ENCODE data around the gene PLD1. TPM values are rescaled to one million over a fixed set of nuclear protein-coding genes. Genes with fewer than 3 reads are reported as not detected.
A peak's percentile ranks its signal among the peaks of the same experiment; 100 is the strongest.

The PLD1 gene
- total and polyA plus RNA-seq, 4 donors: 4.9 to 31.5 (median 18.6) TPM

GRCh38 chr3:171677706-171678105 lies 132.6 kb downstream of the PLD1 start:
- peaks cover 0 to 7% (median 2%) of the 10 kb centered on the region in 4 donors for H3K36me3 ChIP-seq (ENCODE audit: control insufficient read depth in 4 of 4, insufficient read depth in 3 of 4, low read depth in 1 of 4, low read length in 3 of 4)
- H3K4me1 ChIP-seq (ENCODE audit: control insufficient read depth in 4 of 4, insufficient read depth in 4 of 4, low read length in 3 of 4): peaks cover 4 to 53% (median 45%) of the 10 kb centered on the region in 4 donors
- TF ChIP-seq HNF4A (conservative IDR thresholded peaks at IDR 0.05) (peak in 1 of 2 donors; percentile 48), ZBTB33 (IDR thresholded peaks at IDR 0.05) (no peak), RXRA (IDR thresholded peaks at IDR 0.05) (no peak), CTCF (IDR thresholded peaks at IDR 0.05; ENCODE audit: low read depth, low read length, missing input control) (no peak), EGR1 (IDR thresholded peaks at IDR 0.05; ENCODE audit: low read depth in 2 of 2) (no peak), JUND (IDR thresholded peaks at IDR 0.05) (no peak), GABPA (IDR thresholded peaks at IDR 0.05 in 1 of 2, conservative IDR thresholded peaks at IDR 0.05 in 1 of 2) (no peak), NR2F2 (IDR thresholded peaks at IDR 0.05) (no peak), RAD21 (IDR thresholded peaks at IDR 0.05) (peak in 1 of 2 donors; percentile 26), TAF1 (conservative IDR thresholded peaks at IDR 0.05) (no peak), REST (IDR thresholded peaks at IDR 0.05) (no peak)
- WGBS: 80% methylated on average over 1 of the region's 1 CpG
- no peaks in the 10 kb centered on the region for H3K9me3 ChIP-seq (ENCODE audit: control insufficient read depth in 4 of 4, low read length in 3 of 4)
- H3K4me3 ChIP-seq (ENCODE audit: low read depth in 1 of 3, low read length in 3 of 3): peak overlapping the region in 2 of 3 donors; percentile 50 to 69
- peak overlapping the region in 1 of 2 donors; percentile 94 for H3K9ac ChIP-seq (ENCODE audit: low read depth in 1 of 2, low read length in 2 of 2)
- H3K27ac ChIP-seq (ENCODE audit: low read depth in 1 of 2, low read length in 2 of 2): peak overlapping the region; percentile 94 to 95
- no peak for DNase-seq (ENCODE audit: low spot score)
- no peaks in the 10 kb centered on the region for H3K27me3 ChIP-seq (ENCODE audit: control insufficient read depth in 4 of 4, insufficient read depth in 4 of 4, low read length in 3 of 4)

- H3K4me1 ChIP-seq (ENCODE audit: control insufficient read depth in 4 of 4, insufficient read depth in 4 of 4, low read length in 3 of 4): peaks cover 4 to 62% (median 53%) of the 10 kb centered on the region in 4 donors
- no peaks in the 10 kb centered on the region for H3K27me3 ChIP-seq (ENCODE audit: control insufficient read depth in 4 of 4, insufficient read depth in 4 of 4, low read length in 3 of 4)
- peak overlapping the region in 1 of 3 donors; percentile 69 for H3K4me3 ChIP-seq (ENCODE audit: low read depth in 1 of 3, low read length in 3 of 3)
- 22% methylated on average over 10 of the region's 10 CpGs for WGBS
- H3K36me3 ChIP-seq (ENCODE audit: control insufficient read depth in 4 of 4, insufficient read depth in 3 of 4, low read depth in 1 of 4, low read length in 3 of 4): peaks cover 0 to 12% (median 2%) of the 10 kb centered on the region in 4 donors
- no peak for DNase-seq (ENCODE audit: low spot score)
- peak; percentile 48 for TF ChIP-seq ZBTB33 (IDR thresholded peaks at IDR 0.05)
- peak; percentile 93 to 95 for TF ChIP-seq HNF4A (conservative IDR thresholded peaks at IDR 0.05)
- peak; percentile 22 for TF ChIP-seq NR2F2 (IDR thresholded peaks at IDR 0.05)
- peak; percentile 67 for TF ChIP-seq YY1 (IDR thresholded peaks at IDR 0.05)
- peak; percentile 91 for TF ChIP-seq HNF4G (IDR thresholded peaks at IDR 0.05)
- peak; percentile 97 for TF ChIP-seq SP1 (IDR thresholded peaks at IDR 0.05)
- TF ChIP-seq REST (IDR thresholded peaks at IDR 0.05): peak; percentile 17
- peak; percentile 30 to 66 for TF ChIP-seq JUND (IDR thresholded peaks at IDR 0.05)
- no peak for TF ChIP-seq ATF3 (IDR thresholded peaks at IDR 0.05)
- TF ChIP-seq RAD21 (IDR thresholded peaks at IDR 0.05): peak; percentile 25 to 52
- TF ChIP-seq FOXA1 (IDR thresholded peaks at IDR 0.05): no peak
- peak; percentile 90 to 93 for TF ChIP-seq RXRA (IDR thresholded peaks at IDR 0.05)
- TF ChIP-seq GABPA (IDR thresholded peaks at IDR 0.05 in 1 of 2, conservative IDR thresholded peaks at IDR 0.05 in 1 of 2): no peak
- no peaks in the 10 kb centered on the region for H3K9me3 ChIP-seq (ENCODE audit: control insufficient read depth in 4 of 4, low read length in 3 of 4)
- peak overlapping the region in 1 of 2 donors; percentile 94 for H3K9ac ChIP-seq (ENCODE audit: low read depth in 1 of 2, low read length in 2 of 2)
- peak overlapping the region; percentile 94 to 95 for H3K27ac ChIP-seq (ENCODE audit: low read depth in 1 of 2, low read length in 2 of 2)
These were observed 133.6 kb downstream of the PLD1 start for GRCh38 chr3:171676601-171677175.
